Activated CD8-positive, alpha-beta T cell treated with anti-CD3 and anti-CD28 coated beads, Interleukin-2, amount 10 ng/mL, durations not matched to agents 7 days and 5 days (primary cell): ENCODE measurements around the gene MACROD2. TPM values are rescaled to one million over a fixed set of nuclear protein-coding genes. Genes with fewer than 3 reads are reported as not detected.

Experiments used
- ATAC-seq: fragments of 150-1000 bp; cut with Tn5 transposase; one replicate; pipeline ENCODE4 v1.10.0; 2021; ENCODE audit warnings: moderate library complexity
- CTCF ChIA-PET: fragments of 350-600 bp; sonication (Branson Sonifier 250); formaldehyde crosslinking; loops from one replicate; lab custom pipeline; 2021; ENCODE audit warnings: antibody characterized with exemption; lab: Charles Lee
- POLR2A ChIA-PET: fragments of 350-600 bp; sonication (Branson Sonifier 250); formaldehyde crosslinking; loops from one replicate; lab custom pipeline; 2021; ENCODE audit warnings: antibody characterized with exemption; lab: Charles Lee
- DNase-seq: peaks from one replicate; pipeline ENCODE4 v3.0.0-alpha.2; 2020
- H3K27ac Mint-ChIP-seq: one replicate; pipeline ENCODE4 v1.8.0; 2021; ENCODE audit warnings: mild to moderate bottlenecking, mixed read lengths
- H3K27me3 Mint-ChIP-seq: one replicate; pipeline ENCODE4 v1.8.0; 2021; ENCODE audit warnings: low read depth, mixed read lengths
- H3K36me3 Mint-ChIP-seq: one replicate; pipeline ENCODE4 v1.8.0; 2021; ENCODE audit warnings: low read depth, mixed read lengths
- H3K4me1 Mint-ChIP-seq: one replicate; pipeline ENCODE4 v1.8.0; 2021; ENCODE audit warnings: low read depth, mixed read lengths
- H3K4me3 Mint-ChIP-seq: one replicate; pipeline ENCODE4 v1.8.0; 2021; ENCODE audit warnings: mild to moderate bottlenecking, mixed read lengths
- H3K9me3 Mint-ChIP-seq: one replicate; pipeline ENCODE4 v1.8.0; 2022; ENCODE audit warnings: mixed read lengths; ENCODE audit not compliant: insufficient read depth
- total RNA-seq, 2 experiments: library from RNA; stranded (reverse); gene quantifications; one replicate each; pipeline ENCODE4 v1.2.3, GENCODE V29; 2021

MACROD2 gene
- total RNA-seq, 2 experiments from 2014 or later = 0.08 TPM; not detected in 1

GRCh38 chr20:14838663-14839628, 843.6 kb downstream of the MACROD2 start:
- no peak overlapping the region for H3K4me3 Mint-ChIP-seq
- CTCF ChIA-PET = no interaction called here
- no peaks in the 10 kb centered on the region for H3K27me3 Mint-ChIP-seq
- POLR2A ChIA-PET = no interaction called here
- DNase-seq (no peak), ATAC-seq (no peak)
- H3K27ac Mint-ChIP-seq = no peak overlapping the region
- H3K36me3 Mint-ChIP-seq = no peaks in the 10 kb centered on the region
- H3K9me3 Mint-ChIP-seq = no peaks in the 10 kb centered on the region
- no peaks in the 10 kb centered on the region for H3K4me1 Mint-ChIP-seq

DNA sequence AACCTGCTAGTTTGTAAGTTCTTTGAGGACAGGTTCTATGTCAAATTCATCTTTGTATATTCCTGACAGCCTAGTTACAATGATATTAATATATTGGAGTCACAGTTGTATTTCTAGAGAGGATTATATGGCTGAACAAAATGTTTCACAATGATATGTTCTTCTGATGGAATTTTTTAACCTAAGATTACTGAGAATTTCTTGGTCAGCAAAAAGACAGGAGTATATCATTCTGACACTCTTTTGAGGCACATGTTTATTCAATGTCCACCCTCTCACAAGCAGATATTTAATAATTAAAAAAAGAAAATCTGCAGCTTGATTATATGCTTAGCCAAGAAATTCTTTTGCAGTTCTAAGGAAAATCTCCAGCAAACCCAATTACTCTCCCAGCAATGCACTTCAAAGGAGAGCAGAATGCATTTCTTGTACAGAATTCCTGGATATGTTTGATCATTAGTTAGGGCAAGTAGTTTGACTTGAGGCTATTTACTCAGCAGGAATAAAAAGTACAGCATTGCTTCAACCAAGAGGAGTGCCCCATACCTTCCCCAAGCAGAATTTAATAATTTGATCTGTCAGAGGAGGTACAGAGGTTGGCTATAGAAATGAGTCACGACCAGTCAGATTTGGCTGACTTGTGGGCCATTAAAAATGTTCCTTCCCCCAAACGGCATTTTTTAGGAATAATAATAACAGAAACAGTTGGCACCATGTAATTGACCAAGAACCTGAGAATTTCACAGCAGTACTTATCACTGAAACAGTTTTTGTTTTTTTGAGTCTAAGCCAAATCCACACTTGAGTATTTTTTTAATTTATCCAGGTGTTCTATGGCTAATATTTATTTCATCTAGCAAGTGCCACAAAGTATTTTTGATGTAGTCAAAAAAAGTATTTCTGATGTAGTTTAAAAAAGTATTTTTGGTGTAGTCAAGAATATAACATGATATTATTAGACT, 850.2 kb downstream of the MACROD2 start:
- Mint-ChIP-seq H3K4me3 (no peak overlapping the region), H3K36me3 (no peaks in the 10 kb centered on the region), H3K27me3 (no peaks in the 10 kb centered on the region), H3K4me1 (no peaks in the 10 kb centered on the region), H3K9me3 (no peaks in the 10 kb centered on the region), H3K27ac (no peak overlapping the region)
- ChIA-PET CTCF (no interaction called here), POLR2A (no interaction called here)
- DNase-seq (no peak), ATAC-seq (no peak)

DNA sequence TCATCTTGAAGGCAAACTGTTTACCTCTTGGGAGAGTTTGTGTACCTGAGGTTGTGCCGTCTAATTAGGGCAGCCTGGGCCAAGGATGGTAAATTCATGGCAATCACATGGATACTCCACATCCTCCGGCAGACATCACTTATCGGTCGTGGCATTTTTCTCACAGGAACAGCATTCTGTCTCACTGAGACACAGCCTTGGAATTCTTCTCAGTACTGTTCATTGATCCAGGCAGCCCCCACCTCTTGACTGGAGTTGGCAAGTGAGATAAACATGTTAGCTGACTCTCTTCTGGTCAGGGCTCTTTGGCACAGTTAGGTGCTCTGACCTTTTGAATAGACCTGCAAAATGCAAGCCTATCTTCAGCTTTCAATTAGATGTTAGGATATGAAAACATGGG, 853.5 kb downstream of the MACROD2 start:
- ChIA-PET POLR2A (no interaction called here), CTCF (no interaction called here)
- no peaks in the 10 kb centered on the region for H3K27me3 Mint-ChIP-seq
- no peak overlapping the region for H3K4me3 Mint-ChIP-seq
- no peak overlapping the region for H3K27ac Mint-ChIP-seq
- no peaks in the 10 kb centered on the region for H3K9me3 Mint-ChIP-seq
- no peaks in the 10 kb centered on the region for H3K4me1 Mint-ChIP-seq
- H3K36me3 Mint-ChIP-seq = no peaks in the 10 kb centered on the region
- no peak for ATAC-seq
- no peak for DNase-seq

- H3K27me3 Mint-ChIP-seq = no peaks in the 10 kb centered on the region
- ATAC-seq = no peak
- no peaks in the 10 kb centered on the region for H3K9me3 Mint-ChIP-seq
- no peak for DNase-seq
- H3K36me3 Mint-ChIP-seq = no peaks in the 10 kb centered on the region
- H3K4me3 Mint-ChIP-seq = no peak overlapping the region
- H3K4me1 Mint-ChIP-seq = no peaks in the 10 kb centered on the region
- H3K27ac Mint-ChIP-seq = no peak overlapping the region
- CTCF ChIA-PET = no interaction called here
- POLR2A ChIA-PET = no interaction called here
Measured at GRCh38 chr20:14853079-14853478, 857.8 kb downstream of the MACROD2 start.

DNA sequence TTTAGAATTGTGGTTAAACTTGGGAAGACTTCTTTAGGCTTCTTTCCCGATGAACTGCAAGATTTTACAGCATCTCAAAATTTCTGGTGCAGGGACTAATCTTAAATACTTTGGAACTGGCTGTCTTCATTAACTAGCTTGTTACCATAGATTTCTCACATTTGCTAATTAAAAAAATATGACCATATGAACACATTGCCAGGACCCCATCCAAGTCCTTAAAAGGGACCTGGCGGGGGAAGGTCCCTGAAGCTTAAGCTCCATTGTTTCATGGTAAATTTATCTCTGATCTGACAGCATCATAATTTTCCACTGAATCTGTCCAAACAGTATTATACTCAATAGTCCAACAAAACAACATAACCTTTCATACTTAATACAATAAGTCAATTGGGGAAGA, 859.9 kb downstream of the MACROD2 start:
- no peak overlapping the region for H3K27ac Mint-ChIP-seq
- CTCF ChIA-PET = no interaction called here
- ATAC-seq (no peak), DNase-seq (no peak)
- H3K4me3 Mint-ChIP-seq = no peak overlapping the region
- no peaks in the 10 kb centered on the region for H3K9me3 Mint-ChIP-seq
- POLR2A ChIA-PET = no interaction called here
- no peaks in the 10 kb centered on the region for H3K4me1 Mint-ChIP-seq
- H3K36me3 Mint-ChIP-seq = no peaks in the 10 kb centered on the region
- H3K27me3 Mint-ChIP-seq = no peaks in the 10 kb centered on the region

- no peaks in the 10 kb centered on the region for H3K36me3 Mint-ChIP-seq
- H3K9me3 Mint-ChIP-seq = no peaks in the 10 kb centered on the region
- no peaks in the 10 kb centered on the region for H3K27me3 Mint-ChIP-seq
- no peaks in the 10 kb centered on the region for H3K4me1 Mint-ChIP-seq
- ChIA-PET CTCF (no interaction called here), POLR2A (no interaction called here)
- ATAC-seq (no peak), DNase-seq (no peak)
- no peak overlapping the region for H3K27ac Mint-ChIP-seq
- no peak overlapping the region for H3K4me3 Mint-ChIP-seq
Measured at GRCh38 chr20:14859627-14860026, 864.3 kb downstream of the MACROD2 start.

- Mint-ChIP-seq H3K27ac (no peak overlapping the region), H3K27me3 (no peaks in the 10 kb centered on the region), H3K4me3 (no peak overlapping the region), H3K36me3 (no peaks in the 10 kb centered on the region), H3K4me1 (no peaks in the 10 kb centered on the region), H3K9me3 (no peaks in the 10 kb centered on the region)
- DNase-seq = no peak
- ATAC-seq = no peak
- ChIA-PET POLR2A (no interaction called here), CTCF (no interaction called here)
Measured at GRCh38 chr20:14860410-14860814, 865.1 kb downstream of the MACROD2 start.

- no peaks in the 10 kb centered on the region for H3K9me3 Mint-ChIP-seq
- H3K27ac Mint-ChIP-seq = no peak overlapping the region
- no peak for DNase-seq
- H3K36me3 Mint-ChIP-seq = no peaks in the 10 kb centered on the region
- peak; percentile 42 for ATAC-seq
- CTCF ChIA-PET = no interaction called here
- no peak overlapping the region for H3K4me3 Mint-ChIP-seq
- H3K4me1 Mint-ChIP-seq = no peaks in the 10 kb centered on the region
- H3K27me3 Mint-ChIP-seq = no peaks in the 10 kb centered on the region
- POLR2A ChIA-PET = interaction anchor here (0.6 kb wide), 1 partner anchor 1712 kb away, joined by 3 read pairs; the partner anchor contains the start of gene KIF16B
Measured at GRCh38 chr20:14861028-14861699, 865.8 kb downstream of the MACROD2 start.

GRCh38 chr20:14865169-14865568, 869.9 kb downstream of the MACROD2 start:
- H3K27me3 Mint-ChIP-seq = no peaks in the 10 kb centered on the region
- DNase-seq (no peak), ATAC-seq (no peak)
- POLR2A ChIA-PET = no interaction called here
- no peak overlapping the region for H3K4me3 Mint-ChIP-seq
- H3K4me1 Mint-ChIP-seq = no peaks in the 10 kb centered on the region
- CTCF ChIA-PET = no interaction called here
- no peaks in the 10 kb centered on the region for H3K36me3 Mint-ChIP-seq
- no peak overlapping the region for H3K27ac Mint-ChIP-seq
- no peaks in the 10 kb centered on the region for H3K9me3 Mint-ChIP-seq

DNA sequence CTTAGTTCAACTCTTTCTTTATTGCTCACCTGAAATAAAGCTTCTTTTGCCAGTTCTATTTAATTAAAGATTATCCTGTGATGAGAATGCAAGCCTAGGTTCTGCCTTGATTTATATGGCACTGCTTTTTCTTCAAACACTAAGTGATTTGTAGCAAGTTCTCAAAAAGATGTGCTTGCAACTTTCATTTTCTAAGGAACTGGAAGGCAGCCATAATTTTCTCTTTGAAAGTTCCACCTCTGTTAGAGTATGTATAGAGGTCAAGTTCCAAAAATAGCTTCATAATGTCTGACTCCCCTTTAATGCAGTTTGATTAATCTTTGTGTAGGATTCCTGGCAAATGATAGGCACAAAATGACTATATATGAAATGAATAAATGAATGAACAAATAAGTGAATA, 870.4 kb downstream of the MACROD2 start:
- POLR2A ChIA-PET = no interaction called here
- Mint-ChIP-seq H3K4me1 (no peaks in the 10 kb centered on the region), H3K27me3 (no peaks in the 10 kb centered on the region), H3K27ac (no peak overlapping the region), H3K36me3 (no peaks in the 10 kb centered on the region), H3K9me3 (no peaks in the 10 kb centered on the region), H3K4me3 (no peak overlapping the region)
- ATAC-seq = no peak
- no peak for DNase-seq
- CTCF ChIA-PET = no interaction called here

- POLR2A ChIA-PET = no interaction called here
- no peaks in the 10 kb centered on the region for H3K27me3 Mint-ChIP-seq
- no peaks in the 10 kb centered on the region for H3K4me1 Mint-ChIP-seq
- H3K4me3 Mint-ChIP-seq = no peak overlapping the region
- no peak for DNase-seq
- H3K36me3 Mint-ChIP-seq = no peaks in the 10 kb centered on the region
- CTCF ChIA-PET = no interaction called here
- H3K9me3 Mint-ChIP-seq = no peaks in the 10 kb centered on the region
- ATAC-seq = no peak
- H3K27ac Mint-ChIP-seq = no peak overlapping the region
Measured at GRCh38 chr20:14866841-14867514, 871.7 kb downstream of the MACROD2 start.
